ENCODE measurements around the gene TBC1D21.
"Not testable (repeated sequence)": the region's sequence is repeated elsewhere in the genome, so short reads cannot be mapped to it uniquely, and the experiment has no call there.

The TBC1D21 gene

DNA sequence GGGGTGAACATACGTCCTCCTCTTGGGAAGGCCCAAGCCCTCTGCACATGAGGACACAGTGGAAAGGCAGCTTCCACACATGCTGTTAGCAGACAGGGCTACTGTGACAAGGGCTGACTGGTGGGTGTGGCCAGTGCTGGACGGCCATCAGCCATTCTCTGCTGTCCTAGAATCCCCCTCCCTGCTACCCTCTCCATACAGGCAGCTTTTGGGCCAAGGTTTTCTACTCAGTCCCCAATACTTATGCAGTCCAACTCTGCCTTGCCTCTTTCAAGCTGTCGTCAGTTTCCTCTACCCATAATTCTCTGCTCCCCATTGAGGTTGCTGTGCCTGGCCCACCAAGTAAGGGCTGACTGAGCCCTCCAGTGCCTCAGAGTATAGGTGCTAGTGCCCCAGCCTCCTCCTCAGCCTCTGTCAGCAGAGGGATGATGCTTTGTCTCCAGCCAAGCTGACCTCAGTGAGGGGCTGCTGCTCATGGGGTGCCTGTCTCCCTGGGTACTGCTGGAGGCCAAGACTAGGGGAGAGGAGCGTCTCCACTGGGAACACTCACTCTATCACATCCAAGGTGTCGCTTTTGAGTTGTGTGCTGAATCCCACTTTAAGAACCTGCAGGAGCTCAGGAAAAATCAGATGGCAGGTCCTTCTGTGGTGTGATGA, 55.7 kb downstream of the TBC1D21 start:
- peak; percentile 47 for DNase-seq (ENCODE audit: low spot score)

- DNase-seq (ENCODE audit: low spot score) = no peak
These were observed 57.0 kb downstream of the TBC1D21 start for GRCh38 chr15:73930371-73930770.

- no peak for DNase-seq (ENCODE audit: low spot score)
These were observed 57.5 kb downstream of the TBC1D21 start for GRCh38 chr15:73930790-73931281.

DNA sequence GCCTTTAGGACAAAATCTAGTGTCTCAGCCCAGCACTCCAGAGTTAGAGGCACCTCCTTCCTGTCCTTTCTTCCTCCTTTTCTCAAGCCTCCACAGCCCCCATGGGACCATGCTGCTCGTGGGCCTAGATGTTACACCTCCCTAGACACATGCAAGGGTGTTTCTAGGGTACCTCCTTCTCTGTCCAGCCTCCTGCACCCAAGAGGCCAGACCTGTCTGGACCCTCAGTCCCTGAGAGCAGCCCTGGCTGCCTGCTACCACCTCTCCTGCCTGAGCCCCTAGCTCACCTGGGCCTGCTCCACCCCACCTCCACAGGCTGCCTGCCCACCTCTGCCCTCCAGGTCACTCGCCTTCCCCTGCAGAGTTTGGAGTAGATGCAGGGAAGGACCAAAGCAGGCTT, 58.1 kb downstream of the TBC1D21 start:
- DNase-seq (ENCODE audit: low spot score) = no peak

GRCh38 chr15:73932381-73933191, 59.2 kb downstream of the TBC1D21 start:
- DNase-seq (ENCODE audit: low spot score) = no peak

- no peak for DNase-seq (ENCODE audit: low spot score)
These were observed 60.9 kb downstream of the TBC1D21 start for GRCh38 chr15:73934281-73934680.

DNA sequence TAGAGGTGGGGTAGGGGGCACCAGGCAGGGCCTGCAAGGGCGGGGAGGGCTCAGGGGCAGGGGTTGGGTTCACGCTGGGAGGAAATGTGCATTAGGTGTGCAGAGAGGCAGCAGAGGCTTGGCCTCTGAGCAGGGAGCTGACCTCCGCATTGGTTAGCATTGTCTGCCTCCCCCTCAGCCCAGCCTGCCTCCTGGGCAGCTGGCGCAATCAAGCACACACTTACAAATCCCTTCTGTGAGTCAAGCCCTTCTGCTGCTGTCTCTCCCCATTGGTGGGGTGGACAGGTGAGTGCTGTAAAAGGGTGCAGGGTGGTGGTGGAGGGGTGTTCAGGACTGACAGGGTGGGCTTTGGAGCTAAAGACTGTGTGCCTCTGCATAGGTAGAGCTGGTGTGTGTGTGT, 62.2 kb downstream of the TBC1D21 start:
- no peak for DNase-seq (ENCODE audit: low spot score)

- DNase-seq (ENCODE audit: low spot score) = no peak
These were observed 62.8 kb downstream of the TBC1D21 start for GRCh38 chr15:73936181-73936580.

- DNase-seq (ENCODE audit: low spot score) = no peak
These were observed 63.4 kb downstream of the TBC1D21 start for GRCh38 chr15:73936588-73937290.

GRCh38 chr15:73937296-73937695, 63.9 kb downstream of the TBC1D21 start:
- no peak for DNase-seq (ENCODE audit: low spot score)

GRCh38 chr15:73937726-73938125, 64.4 kb downstream of the TBC1D21 start:
- no peak for DNase-seq (ENCODE audit: low spot score)

DNA sequence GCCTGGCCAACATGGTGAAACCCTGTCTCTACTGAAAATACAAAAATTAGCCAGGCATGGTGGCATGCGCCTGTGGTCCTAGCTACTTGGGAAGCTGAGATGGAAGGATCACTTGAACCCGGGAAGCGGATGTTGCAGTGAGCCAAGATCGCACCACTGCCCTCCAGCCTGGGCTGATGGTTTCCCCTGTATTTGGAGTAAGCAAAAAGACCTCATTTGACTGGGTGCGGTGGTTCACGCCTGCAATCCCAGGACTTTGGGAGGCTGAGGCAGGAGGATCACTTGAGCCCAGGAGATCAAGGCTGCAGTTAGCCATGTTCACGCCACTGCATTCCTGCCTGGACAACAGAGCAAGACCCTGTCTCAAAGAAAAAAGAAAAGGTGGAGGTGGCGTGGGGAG, 65.2 kb downstream of the TBC1D21 start:
- not testable (repeated sequence) for DNase-seq (ENCODE audit: low spot score)

Data from hepatic stellate cell (primary cell).